A673 (cell line): Measurements from ENCODE around the gene TTC33.

ENCODE experiments used
- CTCF ChIP-seq: fragments of 300-800, 200-600 bp; sonication (generic); conservative IDR thresholded peaks from 2 replicates; pipeline ENCODE4 v1.5.1; 2017; ENCODE audit warnings: low read depth, mild to moderate bottlenecking, antibody characterized with exemption, low read length, moderate library complexity, mixed read lengths
- EZH2 ChIP-seq: fragments of 200-600 bp; sonication (generic); IDR thresholded peaks from 2 replicates; pipeline ENCODE4 v1.6.1; 2017; ENCODE audit warnings: borderline replicate concordance, low read depth, mild to moderate bottlenecking, mixed read lengths, antibody characterized with exemption, low read length; ENCODE audit not compliant: poor library complexity, severe bottlenecking

- no peak for TF ChIP-seq CTCF
- no peak for TF ChIP-seq EZH2
Measured at GRCh38 chr5:40515476-40515875, 240.3 kb downstream of the TTC33 start.
